OCI-LY7 (cell line): Measurements from ENCODE around the gene GRIA4.

Experiments
- CTCF ChIP-seq: fragments of 200-600 bp; sonication (generic); conservative IDR thresholded peaks from 2 replicates; pipeline ENCODE4 v1.5.1; 2014; ENCODE audit warnings: mild to moderate bottlenecking, antibody characterized with exemption, low read length, moderate library complexity, mixed read lengths
- EZH2phosphoT487 ChIP-seq: fragments of 200-600 bp; sonication (generic); IDR thresholded peaks from 2 replicates; pipeline ENCODE4 v1.6.1; 2018; ENCODE audit warnings: low read depth, borderline replicate concordance, mild to moderate bottlenecking, mixed run types, antibody characterized with exemption, low read length, moderate library complexity, mixed read lengths

GRCh38 chr11:106015066-106015465, 405.2 kb downstream of the GRIA4 start:
- TF ChIP-seq CTCF (no peak), EZH2phosphoT487 (no peak)
